Measurements from ENCODE around the gene MMRN2.
"Not testable (repeated sequence)": the region's sequence is repeated elsewhere in the genome, so short reads cannot be mapped to it uniquely, and the experiment has no call there.

Gene MMRN2

GRCh38 chr10:86938260-86938659 is 19.2 kb downstream of the MMRN2 start:
- no peak for DNase-seq

GRCh38 chr10:86937502-86938154 is 19.8 kb downstream of the MMRN2 start:
- no peak for DNase-seq

GRCh38 chr10:86936661-86937501 is 20.5 kb downstream of the MMRN2 start:
- DNase-seq, result no peak

- DNase-seq, result not testable (repeated sequence)
These were observed 23.2 kb downstream of the MMRN2 start for GRCh38 chr10:86934162-86934711.

GRCh38 chr10:86932674-86933073 is 24.7 kb downstream of the MMRN2 start:
- no peak for DNase-seq

- no peak for DNase-seq
These were observed 25.5 kb downstream of the MMRN2 start for GRCh38 chr10:86931872-86932271.

GRCh38 chr10:86929468-86930380 is 27.7 kb downstream of the MMRN2 start:
- DNase-seq, result no peak

- DNase-seq, result no peak
These were observed 34.9 kb downstream of the MMRN2 start for GRCh38 chr10:86922553-86922961.

- no peak for DNase-seq
These were observed 39.4 kb downstream of the MMRN2 start for GRCh38 chr10:86918022-86918471.

- no peak for DNase-seq
These were observed 42.7 kb downstream of the MMRN2 start for GRCh38 chr10:86914734-86915133.

- no peak for DNase-seq
These were observed 52.0 kb downstream of the MMRN2 start for GRCh38 chr10:86905429-86905828.

GRCh38 chr10:86904600-86904999 is 52.8 kb downstream of the MMRN2 start:
- no peak for DNase-seq

- DNase-seq, result no peak
These were observed 56.5 kb downstream of the MMRN2 start for GRCh38 chr10:86900955-86901354.

- peak; percentile 6 for DNase-seq
These were observed 57.6 kb downstream of the MMRN2 start for GRCh38 chr10:86899670-86900276.

GRCh38 chr10:86899132-86899531 is 58.3 kb downstream of the MMRN2 start:
- DNase-seq, result no peak

- no peak for DNase-seq
These were observed 58.9 kb downstream of the MMRN2 start for GRCh38 chr10:86898511-86898910.

GRCh38 chr10:86889997-86890396 is 67.4 kb downstream of the MMRN2 start:
- no peak for DNase-seq

- DNase-seq, result no peak
These were observed 68.6 kb downstream of the MMRN2 start for GRCh38 chr10:86888585-86889381.
